GM12872 (cell line): ENCODE measurements around the gene CLN3.

Experiments used
- CTCF ChIP-seq: IDR thresholded peaks from 3 replicates; pipeline ENCODE4 v1.5.1; 2011; ENCODE audit warnings: low read depth, mild to moderate bottlenecking, low read length, moderate library complexity; ENCODE audit not compliant: insufficient read depth

Gene CLN3

DNA sequence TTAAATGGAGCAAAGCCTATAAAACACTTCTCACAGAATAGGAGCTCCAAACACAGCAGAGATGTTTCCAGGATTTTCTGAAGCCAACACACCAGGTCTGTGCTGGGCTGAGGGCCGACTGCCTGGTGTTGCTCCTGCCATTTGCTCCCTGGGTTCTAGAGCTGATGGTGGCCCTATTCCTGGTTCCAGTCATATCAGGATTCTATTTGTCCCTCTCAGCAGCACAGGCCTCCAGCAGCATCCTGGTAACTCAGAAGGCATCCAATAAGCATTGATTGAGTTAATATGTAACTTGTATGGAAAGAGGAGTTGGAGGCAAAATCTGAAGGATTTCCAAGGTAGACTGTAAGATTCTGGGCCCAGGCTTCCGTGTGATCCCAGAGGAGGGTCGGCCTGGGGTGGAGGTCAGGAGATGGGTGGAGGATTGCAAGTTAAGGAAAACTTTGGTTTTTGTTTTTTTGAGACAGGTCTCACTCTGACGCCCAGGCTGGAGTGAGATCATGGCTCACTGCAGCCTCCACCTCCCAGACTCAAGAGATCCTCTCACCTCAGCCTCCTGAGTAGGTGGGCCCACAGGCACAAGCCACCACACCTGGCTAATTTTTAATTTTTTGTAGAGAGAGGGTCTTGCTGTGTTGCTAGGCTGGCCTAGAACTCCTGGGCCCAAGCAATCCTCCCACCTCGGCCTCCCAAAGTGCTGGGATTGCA, 41.2 kb upstream of the CLN3 start:
- TF ChIP-seq CTCF = no peak

DNA sequence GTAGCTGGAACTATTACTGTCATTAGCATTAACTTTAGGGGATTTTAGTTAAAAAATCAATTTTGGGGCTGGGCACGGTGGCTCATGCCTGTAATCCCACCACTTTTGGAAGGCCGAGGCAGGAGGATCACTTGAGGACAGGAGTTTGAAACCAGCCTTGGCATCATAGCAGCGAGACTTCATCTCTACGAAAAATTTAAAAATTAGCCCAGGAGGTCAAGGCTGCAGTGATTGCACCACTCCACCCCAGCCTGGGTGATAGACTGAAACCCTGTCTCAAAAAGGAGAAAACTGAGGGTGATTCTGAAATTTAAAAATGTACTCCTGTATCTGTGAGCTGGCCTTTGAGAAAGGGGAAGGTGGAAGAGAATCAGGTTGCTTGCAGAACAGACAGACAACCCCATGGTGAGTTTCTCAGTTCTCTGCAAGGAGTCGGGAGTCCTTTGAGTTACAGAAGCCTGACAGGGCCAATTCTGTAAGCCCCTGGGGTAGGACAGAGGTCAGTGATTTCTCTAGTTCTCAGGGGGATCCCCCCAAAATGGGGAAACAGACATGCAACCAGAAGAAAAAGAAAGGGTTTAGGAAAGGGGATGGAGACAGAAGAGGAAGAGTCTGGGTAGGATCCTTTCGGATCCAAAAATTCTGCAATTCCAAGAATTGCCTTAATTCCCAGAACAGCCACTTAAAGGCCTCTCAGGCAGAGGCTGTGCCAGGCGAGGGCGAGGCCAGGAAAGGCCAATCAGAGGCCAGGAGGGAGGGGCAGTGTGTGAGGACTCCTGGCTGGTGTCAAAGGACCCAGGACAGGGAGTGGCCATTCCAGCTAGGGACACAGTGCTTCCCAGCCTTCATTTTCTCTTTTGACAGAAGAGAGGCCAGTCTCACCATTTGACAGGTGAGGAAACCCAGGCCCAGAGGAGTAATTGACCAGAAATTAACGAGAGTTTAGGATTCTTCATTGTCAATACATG, 40.2 kb upstream of the CLN3 start:
- TF ChIP-seq CTCF = no peak

GRCh38 chr16:28529124-28529523, 37.2 kb upstream of the CLN3 start:
- no peak for TF ChIP-seq CTCF

- no peak for TF ChIP-seq CTCF
Observed at GRCh38 chr16:28528463-28528867, 36.6 kb upstream of the CLN3 start.

DNA sequence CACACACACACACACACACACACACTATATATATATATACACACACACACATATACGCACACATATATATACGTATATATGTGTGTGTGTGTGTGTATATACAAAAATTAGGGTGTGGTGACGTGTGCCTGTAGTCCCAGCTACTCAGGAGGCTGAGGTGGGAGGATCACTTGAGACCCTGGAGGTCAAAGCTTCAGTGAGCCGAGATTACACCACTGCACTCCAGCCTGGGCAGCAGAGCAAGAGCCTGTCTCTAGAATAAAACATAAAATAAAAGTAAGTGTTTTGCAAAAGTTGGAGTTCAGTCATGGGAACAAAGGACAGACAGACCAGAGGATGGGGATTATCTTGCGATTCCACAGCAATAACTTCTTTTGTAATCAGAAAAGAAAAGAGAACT, 36.1 kb upstream of the CLN3 start:
- TF ChIP-seq CTCF = no peak

- no peak for TF ChIP-seq CTCF
Observed at GRCh38 chr16:28526201-28527099, 34.6 kb upstream of the CLN3 start.
